Midbrain (tissue), 1 donor: Measurements from ENCODE around the gene HSPB6.

Experiments used
- DNase-seq: peaks from one replicate; lab custom pipeline; 2025; lab: John Stamatoyannopoulos, UW

The HSPB6 gene

GRCh38 chr19:35767288-35768081 lies 10.7 kb upstream of the HSPB6 start:
- no peak for DNase-seq

- DNase-seq: no peak
Measured at GRCh38 chr19:35766571-35767104, 9.8 kb upstream of the HSPB6 start.

GRCh38 chr19:35764432-35765315 lies 7.8 kb upstream of the HSPB6 start:
- no peak for DNase-seq

- DNase-seq: no peak
Measured at GRCh38 chr19:35760711-35761349, 4.0 kb upstream of the HSPB6 start.

- no peak for DNase-seq
Measured at GRCh38 chr19:35759697-35760096, 2.9 kb upstream of the HSPB6 start.

- peak; percentile 99 for DNase-seq
Measured at GRCh38 chr19:35757749-35758608, 1.1 kb upstream of the HSPB6 start, which contains the start of gene PROSER3. Gene PROSER3, plus strand, starts transcription at chr19:35758176. Its CDS starts 40 bp downstream, at chr19:35758216.

GRCh38 chr19:35757231-35757748 lies 461 bp upstream of the HSPB6 start:
- peak; percentile 42 for DNase-seq

GRCh38 chr19:35755550-35756376 lies 1.1 kb downstream of the HSPB6 start:
- no peak for DNase-seq

GRCh38 chr19:35755131-35755549 lies 1.7 kb downstream of the HSPB6 start:
- no peak for DNase-seq

GRCh38 chr19:35754370-35755130 lies 2.3 kb downstream of the HSPB6 start:
- DNase-seq: no peak

GRCh38 chr19:35753634-35754369 lies 3.0 kb downstream of the HSPB6 start:
- DNase-seq: no peak

GRCh38 chr19:35752746-35753350 lies 4.0 kb downstream of the HSPB6 start:
- no peak for DNase-seq

GRCh38 chr19:35751839-35752745 lies 4.7 kb downstream of the HSPB6 start:
- DNase-seq: no peak

- DNase-seq: no peak
Measured at GRCh38 chr19:35750167-35750566, 6.7 kb downstream of the HSPB6 start.

- peak; percentile 100 for DNase-seq
Measured at GRCh38 chr19:35748106-35749020, 8.5 kb downstream of the HSPB6 start, which contains the start of gene LIN37. Gene LIN37, plus strand, starts transcription at chr19:35748576. Its CDS starts 149 bp downstream, at chr19:35748725.

- DNase-seq: no peak
Measured at GRCh38 chr19:35746531-35746930, 10.3 kb downstream of the HSPB6 start.
